Mucosa of gallbladder (tissue), 1 donor: Measurements from ENCODE around the gene SRRD. TPM values are rescaled to one million over a fixed set of nuclear protein-coding genes. Genes with fewer than 3 reads are reported as not detected.

Experiments used
- DNase-seq: peaks from one replicate; pipeline ENCODE4 v3.0.0-alpha.2; 2020; ENCODE audit warnings: low spot score
- total RNA-seq: library from RNA; stranded (reverse); gene quantifications from one replicate; pipeline ENCODE4 v1.2.1, GENCODE V29; 2021
- donor health status: DM: no; HTN: no; CAD: no.

SRRD gene
- total RNA-seq, 1 donor from 2014 or later = 18.4 TPM

- no peak for DNase-seq
These were observed 1.5 kb upstream of the SRRD start for GRCh38 chr22:26482161-26482560.

GRCh38 chr22:26483043-26483438 is 636 bp upstream of the SRRD start:
- DNase-seq = no peak

- DNase-seq = no peak
These were observed 656 bp downstream of the SRRD start for GRCh38 chr22:26484360-26484706.

GRCh38 chr22:26485013-26485412 is 1.3 kb downstream of the SRRD start:
- DNase-seq = no peak

- no peak for DNase-seq
These were observed 2.2 kb downstream of the SRRD start for GRCh38 chr22:26485806-26486390.

- no peak for DNase-seq
These were observed 2.7 kb downstream of the SRRD start for GRCh38 chr22:26486394-26486793.

- DNase-seq = no peak
These were observed 4.3 kb downstream of the SRRD start for GRCh38 chr22:26487996-26488395.

GRCh38 chr22:26489447-26490036 is 5.9 kb downstream of the SRRD start:
- no peak for DNase-seq

- no peak for DNase-seq
These were observed 8.5 kb downstream of the SRRD start for GRCh38 chr22:26492220-26492619.

GRCh38 chr22:26494506-26494905 is 10.8 kb downstream of the SRRD start:
- DNase-seq = no peak

GRCh38 chr22:26496456-26496855 is 12.8 kb downstream of the SRRD start:
- no peak for DNase-seq

GRCh38 chr22:26499188-26499703 is 15.6 kb downstream of the SRRD start:
- DNase-seq = no peak

GRCh38 chr22:26501996-26502395 is 18.3 kb downstream of the SRRD start:
- DNase-seq = no peak

- peak; percentile 29 for DNase-seq
These were observed 19.2 kb downstream of the SRRD start for GRCh38 chr22:26502688-26503561.

- DNase-seq = no peak
These were observed 20.1 kb downstream of the SRRD start for GRCh38 chr22:26503758-26504157.

- DNase-seq = no peak
These were observed 24.5 kb downstream of the SRRD start for GRCh38 chr22:26508148-26508547.

- peak; percentile 95 for DNase-seq
These were observed 28.6 kb downstream of the SRRD start, which contains the start of gene TFIP11 for GRCh38 chr22:26512149-26512793. Gene TFIP11, minus strand, starts transcription at chr22:26512473. Its CDS starts 2,201 bp downstream, at chr22:26510272.

- no peak for DNase-seq
These were observed 30.2 kb downstream of the SRRD start for GRCh38 chr22:26513838-26514237.

- no peak for DNase-seq
These were observed 30.9 kb downstream of the SRRD start for GRCh38 chr22:26514419-26515161.

GRCh38 chr22:26515931-26516330 is 32.3 kb downstream of the SRRD start:
- no peak for DNase-seq

GRCh38 chr22:26516503-26516902 is 32.8 kb downstream of the SRRD start:
- no peak for DNase-seq
